ENCODE results near the gene MYZAP.

DNA sequence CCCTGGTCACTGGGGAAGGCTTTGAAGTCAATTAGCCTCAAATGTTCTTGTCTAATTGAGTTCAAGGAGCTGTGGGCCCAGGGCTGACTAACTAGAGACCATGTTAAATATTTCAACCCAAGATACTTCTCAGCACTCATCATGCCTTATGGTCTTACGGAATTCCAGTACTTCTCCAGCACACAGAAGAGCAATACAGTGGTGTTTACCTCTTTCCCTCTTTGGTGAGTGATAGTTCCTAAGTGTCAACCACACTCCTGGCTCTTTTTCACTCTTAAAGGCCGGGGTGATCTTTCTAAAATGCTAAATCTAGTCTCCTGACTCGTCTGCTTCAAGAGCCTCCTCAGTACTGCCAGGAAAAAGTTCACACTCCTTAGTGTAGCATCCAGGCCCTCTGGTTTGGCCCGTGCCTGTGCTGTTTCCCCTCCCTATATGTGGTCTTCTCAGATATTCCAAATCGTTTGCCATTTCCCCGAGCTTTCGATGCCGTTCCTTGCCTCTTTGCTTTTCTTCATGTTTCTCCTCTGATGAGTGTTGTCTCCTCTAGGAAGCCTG, 4.7 kb downstream of the MYZAP start:
- TF ChIP-seq RAD21 (conservative IDR thresholded peaks at IDR 0.05 in 1 of 2, IDR thresholded peaks at IDR 0.05 in 1 of 2), result no peak
- TF ChIP-seq, protein P1, sequence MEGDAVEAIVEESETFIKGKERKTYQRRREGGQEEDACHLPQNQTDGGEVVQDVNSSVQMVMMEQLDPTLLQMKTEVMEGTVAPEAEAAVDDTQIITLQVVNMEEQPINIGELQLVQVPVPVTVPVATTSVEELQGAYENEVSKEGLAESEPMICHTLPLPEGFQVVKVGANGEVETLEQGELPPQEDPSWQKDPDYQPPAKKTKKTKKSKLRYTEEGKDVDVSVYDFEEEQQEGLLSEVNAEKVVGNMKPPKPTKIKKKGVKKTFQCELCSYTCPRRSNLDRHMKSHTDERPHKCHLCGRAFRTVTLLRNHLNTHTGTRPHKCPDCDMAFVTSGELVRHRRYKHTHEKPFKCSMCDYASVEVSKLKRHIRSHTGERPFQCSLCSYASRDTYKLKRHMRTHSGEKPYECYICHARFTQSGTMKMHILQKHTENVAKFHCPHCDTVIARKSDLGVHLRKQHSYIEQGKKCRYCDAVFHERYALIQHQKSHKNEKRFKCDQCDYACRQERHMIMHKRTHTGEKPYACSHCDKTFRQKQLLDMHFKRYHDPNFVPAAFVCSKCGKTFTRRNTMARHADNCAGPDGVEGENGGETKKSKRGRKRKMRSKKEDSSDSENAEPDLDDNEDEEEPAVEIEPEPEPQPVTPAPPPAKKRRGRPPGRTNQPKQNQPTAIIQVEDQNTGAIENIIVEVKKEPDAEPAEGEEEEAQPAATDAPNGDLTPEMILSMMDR (IDR thresholded peaks at IDR 0.05), result no peak
- TF ChIP-seq SMC3 (IDR thresholded peaks at IDR 0.05), result no peak
- no peak for TF ChIP-seq CHD2 (IDR thresholded peaks at IDR 0.05; ENCODE audit: low read length, partially characterized antibody)
- no peak for TF ChIP-seq CEBPB (IDR thresholded peaks at IDR 0.05)
- TF ChIP-seq, protein P2, sequence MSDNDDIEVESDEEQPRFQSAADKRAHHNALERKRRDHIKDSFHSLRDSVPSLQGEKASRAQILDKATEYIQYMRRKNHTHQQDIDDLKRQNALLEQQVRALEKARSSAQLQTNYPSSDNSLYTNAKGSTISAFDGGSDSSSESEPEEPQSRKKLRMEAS (IDR thresholded peaks at IDR 0.05), result no peak
- no peak for TF ChIP-seq RCOR1 (IDR thresholded peaks at IDR 0.05; ENCODE audit: low read depth, low read length)
